Parathyroid adenoma (tissue), 2 donors: ENCODE results near the gene KRTAP4-6.
"Not testable (repeated sequence)": the region's sequence is repeated elsewhere in the genome, so short reads cannot be mapped to it uniquely, and the experiment has no call there.

Source experiments
- H2AFZ ChIP-seq: fragments of 300-600 bp; sonication (generic); one replicate; pipeline ENCODE4 v1.7.0; 2017; ENCODE audit warnings: antibody characterized with exemption, mild to moderate bottlenecking
- H3K27ac ChIP-seq: fragments of 300-600 bp; sonication (generic); one replicate; pipeline ENCODE4 v1.7.0; 2017
- H3K27me3 ChIP-seq: fragments of 300-600 bp; sonication (generic); one replicate; pipeline ENCODE4 v1.7.0; 2017; ENCODE audit warnings: low read length; ENCODE audit not compliant: control insufficient read depth, insufficient read depth
- H3K36me3 ChIP-seq: fragments of 300-600 bp; sonication (generic); one replicate; pipeline ENCODE4 v1.7.0; 2017; ENCODE audit warnings: low read length; ENCODE audit not compliant: control insufficient read depth, insufficient read depth
- H3K4me1 ChIP-seq: fragments of 300-600 bp; sonication (generic); one replicate; pipeline ENCODE4 v1.7.0; 2017; ENCODE audit warnings: control low read depth
- H3K4me2 ChIP-seq: fragments of 300-600 bp; sonication (generic); one replicate; pipeline ENCODE4 v1.7.0; 2017; ENCODE audit warnings: low read length
- H3K4me3 ChIP-seq: fragments of 300-600 bp; sonication (generic); one replicate; pipeline ENCODE4 v1.7.0; 2017; ENCODE audit warnings: low read depth, low read length
- H3K79me2 ChIP-seq: fragments of 300-600 bp; sonication (generic); one replicate; pipeline ENCODE4 v1.7.0; 2017; ENCODE audit warnings: control low read depth
- H3K9ac ChIP-seq: fragments of 300-600 bp; sonication (generic); one replicate; pipeline ENCODE4 v1.7.0; 2017; ENCODE audit warnings: mild to moderate bottlenecking
- H3K9me3 ChIP-seq: fragments of 300-600 bp; sonication (generic); one replicate; pipeline ENCODE4 v1.7.0; 2017; ENCODE audit warnings: low read length; ENCODE audit not compliant: control insufficient read depth
- CTCF ChIP-seq: fragments of 300-600 bp; sonication (generic); IDR thresholded peaks from one replicate; pipeline ENCODE4 v1.7.0; 2017; ENCODE audit warnings: antibody characterized with exemption, mild to moderate bottlenecking
- donor health status: primary hyperparathyroidism.

Gene KRTAP4-6

GRCh38 chr17:41140360-41141131 lies at the start of gene KRTAP4-6:
Gene KRTAP4-6 (minus strand): TSS chr17:41140544. CDS start chr17:41140487, 57 bp downstream.
- no peak for TF ChIP-seq CTCF
- no peaks in the 10 kb centered on the region for H3K27me3 ChIP-seq
- no peak within 1 kb of the TSS for H3K4me3 ChIP-seq
- H3K9ac ChIP-seq, result no peak within 1 kb of the TSS
- no peaks in the 10 kb centered on the region for H3K79me2 ChIP-seq
- no peaks in the 10 kb centered on the region for H3K36me3 ChIP-seq
- H3K4me1 ChIP-seq, result no peaks in the 10 kb centered on the region
- no peak within 1 kb of the TSS for H3K4me2 ChIP-seq
- no peak within 1 kb of the TSS for H2AFZ ChIP-seq
- no peak within 1 kb of the TSS for H3K27ac ChIP-seq
- H3K9me3 ChIP-seq, result no peaks in the 10 kb centered on the region

GRCh38 chr17:41189837-41190318 lies 49.5 kb upstream of the KRTAP4-6 start, which contains the start of gene KRTAP9-1:
Gene KRTAP9-1 (plus strand): TSS chr17:41189887. CDS start chr17:41189887, 0 bp downstream.
- not testable (repeated sequence) for H3K27ac ChIP-seq, H3K36me3 ChIP-seq, H3K79me2 ChIP-seq, H2AFZ ChIP-seq, H3K9ac ChIP-seq, H3K9me3 ChIP-seq, H3K27me3 ChIP-seq, H3K4me2 ChIP-seq, H3K4me1 ChIP-seq, H3K4me3 ChIP-seq

- Histone ChIP-seq H3K4me3 (no peak overlapping the region), H3K36me3 (no peaks in the 10 kb centered on the region), H2AFZ (no peak overlapping the region), H3K79me2 (no peaks in the 10 kb centered on the region), H3K9me3 (no peaks in the 10 kb centered on the region), H3K27me3 (no peaks in the 10 kb centered on the region), H3K4me1 (no peaks in the 10 kb centered on the region), H3K9ac (no peak overlapping the region), H3K4me2 (no peak overlapping the region), H3K27ac (no peak overlapping the region)
- TF ChIP-seq CTCF, result no peak
Observed at GRCh38 chr17:41186872-41187271, 46.5 kb upstream of the KRTAP4-6 start.

- Histone ChIP-seq H3K36me3 (no peaks in the 10 kb centered on the region), H3K27ac (no peak overlapping the region), H3K4me2 (no peak overlapping the region), H3K79me2 (no peaks in the 10 kb centered on the region), H3K9me3 (no peaks in the 10 kb centered on the region), H3K4me3 (no peak overlapping the region), H3K9ac (no peak overlapping the region), H3K4me1 (no peaks in the 10 kb centered on the region), H2AFZ (no peak overlapping the region), H3K27me3 (no peaks in the 10 kb centered on the region)
- TF ChIP-seq CTCF, result no peak
Observed at GRCh38 chr17:41185001-41185400, 44.7 kb upstream of the KRTAP4-6 start.

GRCh38 chr17:41184480-41184961 lies 44.2 kb upstream of the KRTAP4-6 start, which contains the start of gene KRTAP4-1:
Gene KRTAP4-1 (minus strand): TSS chr17:41184911. CDS start chr17:41184854, 57 bp downstream.
- Histone ChIP-seq H3K27me3 (no peaks in the 10 kb centered on the region), H3K9me3 (no peaks in the 10 kb centered on the region), H3K4me2 (no peak within 1 kb of the TSS), H2AFZ (no peak within 1 kb of the TSS), H3K4me3 (no peak within 1 kb of the TSS), H3K4me1 (no peaks in the 10 kb centered on the region), H3K36me3 (no peaks in the 10 kb centered on the region), H3K27ac (no peak within 1 kb of the TSS), H3K9ac (no peak within 1 kb of the TSS), H3K79me2 (no peaks in the 10 kb centered on the region)
- no peak for TF ChIP-seq CTCF
